H1 (cell line): ENCODE measurements around the gene CDRT15L2. TPM values are rescaled to one million over a fixed set of nuclear protein-coding genes. Genes with fewer than 3 reads are reported as not detected.
"Not testable (repeated sequence)": the region's sequence is repeated elsewhere in the genome, so short reads cannot be mapped to it uniquely, and the experiment has no call there.

Experiments
- CTCF ChIA-PET: fragments of 300-600 bp; sonication (Branson Sonifier 250); formaldehyde crosslinking; loops from one replicate; lab custom pipeline; 2021; ENCODE audit not compliant: partially characterized antibody; lab: Charles Lee
- POLR2A ChIA-PET: fragments of 300-600 bp; sonication (Branson Sonifier 250); formaldehyde crosslinking; loops from one replicate; lab custom pipeline; 2021; ENCODE audit warnings: inconsistent platforms; ENCODE audit not compliant: partially characterized antibody; lab: Charles Lee
- DNase-seq, 2 experiments: peaks; one replicate each; pipeline versions ENCODE4 v3.0.0 to v3.0.0-alpha.2; 2010 to 2022; ENCODE audit warnings: low spot score in 2 of 2, low read depth in 1 of 2, mixed read lengths in 1 of 2
- FAIRE-seq: peaks from 2 replicates; lab custom pipeline; 2011; peaks lifted over from hg19 to GRCh38; lab: Jason Lieb, UNC
- H2AFZ ChIP-seq: 2 replicates; pipeline ENCODE4 v1.8.1; 2012; ENCODE audit warnings: low read length, inconsistent platforms
- H2AK5ac ChIP-seq: 2 replicates; pipeline ENCODE4 v1.6.1; 2013; ENCODE audit warnings: low read depth, low read length
- H2BK120ac ChIP-seq: replicated peaks from 2 replicates; pipeline ENCODE3; 2013; ENCODE audit warnings: low read depth, low read length, inconsistent platforms
- H2BK12ac ChIP-seq: 2 replicates; pipeline ENCODE4 v1.6.1; 2013; ENCODE audit warnings: low read depth, low read length
- H2BK15ac ChIP-seq: 2 replicates; pipeline ENCODE4 v1.6.1; 2013; ENCODE audit warnings: low read length
- H2BK20ac ChIP-seq: 2 replicates; pipeline ENCODE4 v1.6.1; 2013; ENCODE audit warnings: low read length
- H2BK5ac ChIP-seq: 2 replicates; pipeline ENCODE4 v1.6.1; 2013; ENCODE audit warnings: low read depth, low read length
- H3K14ac ChIP-seq: 2 replicates; pipeline ENCODE4 v1.6.1; 2013; ENCODE audit warnings: inconsistent platforms; ENCODE audit not compliant: insufficient read length
- H3K18ac ChIP-seq: 2 replicates; pipeline ENCODE4 v1.6.1; 2013; ENCODE audit warnings: low read length; ENCODE audit errors: extremely low read depth
- H3K23ac ChIP-seq: 2 replicates; pipeline ENCODE4 v1.6.1; 2013; ENCODE audit warnings: inconsistent platforms; ENCODE audit not compliant: insufficient read length
- H3K23me2 ChIP-seq: 2 replicates; pipeline ENCODE4 v1.6.1; 2013; ENCODE audit warnings: low read depth, low read length
- H3K27ac ChIP-seq: 2 replicates; pipeline ENCODE4 v1.6.1; 2011; ENCODE audit warnings: low read depth, low read length, inconsistent platforms
- H3K27me3 ChIP-seq, 4 experiments: replicated peaks in 1 of 4; 1 replicate in 1 of 4; 2 replicates in 3 of 4; pipeline versions ENCODE4 v1.6.1 to v1.8.1; 2011 to 2013; ENCODE audit warnings: low read length in 3 of 4, mild to moderate bottlenecking in 3 of 4, inconsistent platforms in 2 of 4, mixed read lengths in 2 of 4, moderate library complexity in 1 of 4; ENCODE audit not compliant: control insufficient read depth in 3 of 4, insufficient read depth in 3 of 4; ENCODE audit errors: extremely low read depth in 1 of 4
- H3K36me3 ChIP-seq, 4 experiments: 2 replicates each; pipeline versions ENCODE4 v1.6.1 to v1.8.1; 2011 to 2013; ENCODE audit warnings: mild to moderate bottlenecking in 4 of 4, low read length in 3 of 4, moderate library complexity in 2 of 4, control low read depth in 1 of 4, inconsistent platforms in 1 of 4; ENCODE audit not compliant: insufficient read depth in 4 of 4, control insufficient read depth in 2 of 4
- H3K4ac ChIP-seq: replicated peaks from 2 replicates; pipeline ENCODE3; 2013; ENCODE audit warnings: low read length, low read depth, mixed read lengths, inconsistent platforms; ENCODE audit not compliant: insufficient read length
- H3K4me1 ChIP-seq, 4 experiments: replicated peaks in 1 of 4; 1 replicate in 1 of 4; 2 replicates in 3 of 4; pipeline versions ENCODE4 v1.6.1 to v1.8.1; 2011 to 2013; ENCODE audit warnings: low read length in 3 of 4, inconsistent platforms in 2 of 4, mixed read lengths in 1 of 4; ENCODE audit not compliant: insufficient read depth in 4 of 4, control insufficient read depth in 3 of 4
- H3K4me2 ChIP-seq, 2 experiments: 2 replicates each; pipeline versions ENCODE4 v1.6.1 to v1.8.1; 2011 to 2013; ENCODE audit warnings: low read depth in 2 of 2, low read length in 2 of 2, control low read depth in 1 of 2, inconsistent platforms in 1 of 2, mild to moderate bottlenecking in 1 of 2; ENCODE audit not compliant: insufficient read depth in 1 of 2
- H3K4me3 ChIP-seq, 4 experiments: fragments of 200-600, 300-600 bp in 1 of 4; sonication (generic), shearing (Covaris generic), sonication (Bioruptor Twin) in 1 of 4; 2 replicates each; pipeline versions ENCODE4 v1.5.1 to v1.8.1; 2011 to 2016; ENCODE audit warnings: low read length in 4 of 4, low read depth in 3 of 4, control low read depth in 2 of 4, inconsistent platforms in 2 of 4, mild to moderate bottlenecking in 2 of 4, mixed read lengths in 1 of 4, moderate library complexity in 1 of 4; ENCODE audit not compliant: insufficient read depth in 2 of 4; ENCODE audit errors: extremely low read depth in 1 of 4
- H3K56ac ChIP-seq: replicated peaks from 2 replicates; pipeline ENCODE3; 2013; ENCODE audit warnings: low read depth, mild to moderate bottlenecking, mixed read lengths, low read length, inconsistent platforms; ENCODE audit not compliant: insufficient read length
- H3K79me1 ChIP-seq: 2 replicates; pipeline ENCODE4 v1.6.1; 2013; ENCODE audit warnings: low read depth, low read length, control low read depth
- H3K79me2 ChIP-seq, 2 experiments: 2 replicates each; pipeline versions ENCODE4 v1.6.1 to v1.8.1; 2012 to 2013; ENCODE audit warnings: low read length in 2 of 2, mild to moderate bottlenecking in 2 of 2, inconsistent platforms in 1 of 2; ENCODE audit not compliant: insufficient read depth in 2 of 2, control insufficient read depth in 1 of 2
- H3K9ac ChIP-seq, 4 experiments: replicated peaks in 1 of 4; 1 replicate in 1 of 4; 2 replicates in 3 of 4; pipeline versions ENCODE4 v1.6.1 to v1.8.1; 2011 to 2013; ENCODE audit warnings: low read depth in 3 of 4, low read length in 3 of 4, control low read depth in 2 of 4, mild to moderate bottlenecking in 2 of 4, moderate library complexity in 2 of 4, inconsistent platforms in 1 of 4; ENCODE audit errors: extremely low read depth in 1 of 4
- H3K9me3 ChIP-seq, 2 experiments: 2 replicates each; pipeline versions ENCODE4 v1.6.1 to v1.8.1; 2012 to 2013; ENCODE audit warnings: mild to moderate bottlenecking in 2 of 2, moderate library complexity in 2 of 2, control low read depth in 1 of 2, inconsistent platforms in 1 of 2, low read depth in 1 of 2, low read length in 1 of 2, mixed read lengths in 1 of 2; ENCODE audit not compliant: insufficient read depth in 2 of 2
- H4K20me1 ChIP-seq, 2 experiments: replicated peaks in 1 of 2; 2 replicates each; pipeline versions ENCODE3 to v1.8.1; 2011 to 2013; ENCODE audit warnings: inconsistent platforms in 2 of 2, low read length in 2 of 2, mild to moderate bottlenecking in 1 of 2; ENCODE audit not compliant: insufficient read depth in 2 of 2, control insufficient read depth in 1 of 2
- H4K5ac ChIP-seq: 2 replicates; pipeline ENCODE4 v1.6.1; 2013; ENCODE audit warnings: low read length, low read depth, mixed read lengths, inconsistent platforms; ENCODE audit not compliant: insufficient read length
- H4K8ac ChIP-seq: 2 replicates; pipeline ENCODE4 v1.8.0; 2013; ENCODE audit warnings: mild to moderate bottlenecking, moderate library complexity, low read length, inconsistent platforms; ENCODE audit not compliant: insufficient read depth; ENCODE audit errors: extremely low read depth
- H4K91ac ChIP-seq: replicated peaks from 2 replicates; pipeline ENCODE3; 2013; ENCODE audit warnings: low read length, mixed read lengths, inconsistent platforms; ENCODE audit not compliant: insufficient read length
- WGBS, 2 experiments: shearing (Covaris generic) in 1 of 2; methylation state at CpG; one replicate each; pipeline versions ENCODE4 v1.1.6 to v1.1.7; 2013 to 2015; ENCODE audit warnings: low lambda C conversion rate in 2 of 2, mixed read lengths in 2 of 2, inconsistent platforms in 1 of 2, low coverage in 1 of 2, missing lambda C conversion rate in 1 of 2; ENCODE audit not compliant: insufficient replicate concordance in 2 of 2, insufficient coverage in 1 of 2, insufficient read length in 1 of 2; ENCODE audit errors: extremely low coverage in 1 of 2, missing lambda C conversion rate in 1 of 2; 5-methylcytosine and 5-hydroxymethylcytosine counted together
- polyA plus RNA-seq, 7 experiments: library from polyadenylated mRNA; depleted of rRNA in 3 of 7; stranded (reverse) in 5 of 7; unstranded in 2 of 7; fragments of >200 nt in 5 of 7; fragments of 200-250 nt in 2 of 7; gene quantifications; 1 replicate in 5 of 7; 2 replicates in 1 of 7; 4 replicates in 1 of 7; pipeline versions ENCODE4 v1.2.1 to v1.2.3, GENCODE V29; 2011 to 2013; ENCODE audit warnings: missing spikeins in 2 of 7, mixed read lengths in 2 of 7
- total RNA-seq: library from RNA; stranded (reverse); fragmentation: NEBNext Ultra II Directional; extraction: Animal tissue kit (Norgen Biotek cat#: 25700); gene quantifications from 2 replicates; pipeline ENCODE4 v1.2.1, GENCODE V29; 2021

CDRT15L2 gene
- total and polyA plus RNA-seq, 2 of the 8 experiments (the other 6 are each of a cell fraction or from before 2014, with no cell fraction given), result not detected

- H3K4ac ChIP-seq, H3K79me2 ChIP-seq, H2BK15ac ChIP-seq, H3K4me1 ChIP-seq, H2BK120ac ChIP-seq, H3K79me1 ChIP-seq, FAIRE-seq, H3K9me3 ChIP-seq, H2BK20ac ChIP-seq, H4K20me1 ChIP-seq, H3K4me3 ChIP-seq, H3K56ac ChIP-seq, H4K91ac ChIP-seq, H2AFZ ChIP-seq, H2BK5ac ChIP-seq, H2AK5ac ChIP-seq, H3K27ac ChIP-seq, H3K4me2 ChIP-seq, H4K8ac ChIP-seq, H3K23ac ChIP-seq, DNase-seq, H3K18ac ChIP-seq, H3K14ac ChIP-seq, H2BK12ac ChIP-seq, H3K23me2 ChIP-seq, POLR2A ChIA-PET, H3K27me3 ChIP-seq, H3K9ac ChIP-seq, CTCF ChIA-PET, H4K5ac ChIP-seq, H3K36me3 ChIP-seq: not testable (repeated sequence)
- 82% methylated on average over 1 of the region's 2 CpGs; no CpG with 5 or more reads in 1 of the 2 experiments for WGBS, 2 experiments
Observed at GRCh38 chr17:20575071-20575470, 4.5 kb upstream of the CDRT15L2 start.

GRCh38 chr17:20583891-20584577, 4.5 kb downstream of the CDRT15L2 start:
- H3K56ac ChIP-seq, FAIRE-seq, H3K18ac ChIP-seq, H3K9ac ChIP-seq, H2AFZ ChIP-seq, H3K4me3 ChIP-seq, H3K4ac ChIP-seq, H3K23me2 ChIP-seq, H3K27me3 ChIP-seq, H3K27ac ChIP-seq, H3K4me2 ChIP-seq, H3K23ac ChIP-seq, H4K91ac ChIP-seq, H2BK15ac ChIP-seq, POLR2A ChIA-PET, H2AK5ac ChIP-seq, H3K79me1 ChIP-seq, H4K20me1 ChIP-seq, CTCF ChIA-PET, H3K9me3 ChIP-seq, H4K5ac ChIP-seq, H4K8ac ChIP-seq, H3K4me1 ChIP-seq, H3K36me3 ChIP-seq, H2BK5ac ChIP-seq, DNase-seq, H2BK12ac ChIP-seq, H3K14ac ChIP-seq, H2BK20ac ChIP-seq, H2BK120ac ChIP-seq, H3K79me2 ChIP-seq: not testable (repeated sequence)
- WGBS, 2 experiments, result 100% methylated on average over 9 of the region's 14 CpGs; no CpG with 5 or more reads in 1 of the 2 experiments
